Measurements from ENCODE around the gene LRCOL1.

GRCh38 chr12:132602572-132603239 is 7.7 kb downstream of the LRCOL1 start:
- TF ChIP-seq, protein P1, sequence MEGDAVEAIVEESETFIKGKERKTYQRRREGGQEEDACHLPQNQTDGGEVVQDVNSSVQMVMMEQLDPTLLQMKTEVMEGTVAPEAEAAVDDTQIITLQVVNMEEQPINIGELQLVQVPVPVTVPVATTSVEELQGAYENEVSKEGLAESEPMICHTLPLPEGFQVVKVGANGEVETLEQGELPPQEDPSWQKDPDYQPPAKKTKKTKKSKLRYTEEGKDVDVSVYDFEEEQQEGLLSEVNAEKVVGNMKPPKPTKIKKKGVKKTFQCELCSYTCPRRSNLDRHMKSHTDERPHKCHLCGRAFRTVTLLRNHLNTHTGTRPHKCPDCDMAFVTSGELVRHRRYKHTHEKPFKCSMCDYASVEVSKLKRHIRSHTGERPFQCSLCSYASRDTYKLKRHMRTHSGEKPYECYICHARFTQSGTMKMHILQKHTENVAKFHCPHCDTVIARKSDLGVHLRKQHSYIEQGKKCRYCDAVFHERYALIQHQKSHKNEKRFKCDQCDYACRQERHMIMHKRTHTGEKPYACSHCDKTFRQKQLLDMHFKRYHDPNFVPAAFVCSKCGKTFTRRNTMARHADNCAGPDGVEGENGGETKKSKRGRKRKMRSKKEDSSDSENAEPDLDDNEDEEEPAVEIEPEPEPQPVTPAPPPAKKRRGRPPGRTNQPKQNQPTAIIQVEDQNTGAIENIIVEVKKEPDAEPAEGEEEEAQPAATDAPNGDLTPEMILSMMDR (IDR thresholded peaks at IDR 0.05 in 2 of 3, conservative IDR thresholded peaks at IDR 0.05 in 1 of 3; ENCODE audit: borderline replicate concordance in 1 of 3, insufficient read depth in 1 of 3, low read depth in 2 of 3, low read length in 2 of 3) = no peak
- TF ChIP-seq POLR2A (IDR thresholded peaks at IDR 0.05; ENCODE audit: borderline replicate concordance, extremely low read depth, insufficient read depth, insufficient read length) (no peak), EZH2 (IDR thresholded peaks at IDR 0.05) (no peak), SIN3A (IDR thresholded peaks at IDR 0.05; ENCODE audit: low read depth) (no peak), FOSL1 (IDR thresholded peaks at IDR 0.05; ENCODE audit: low read depth) (no peak), ZFX (IDR thresholded peaks at IDR 0.05) (no peak), POLR2AphosphoS5 (IDR thresholded peaks at IDR 0.05; ENCODE audit: low read depth, low read length) (no peak)
- TF ChIP-seq, protein P2, sequence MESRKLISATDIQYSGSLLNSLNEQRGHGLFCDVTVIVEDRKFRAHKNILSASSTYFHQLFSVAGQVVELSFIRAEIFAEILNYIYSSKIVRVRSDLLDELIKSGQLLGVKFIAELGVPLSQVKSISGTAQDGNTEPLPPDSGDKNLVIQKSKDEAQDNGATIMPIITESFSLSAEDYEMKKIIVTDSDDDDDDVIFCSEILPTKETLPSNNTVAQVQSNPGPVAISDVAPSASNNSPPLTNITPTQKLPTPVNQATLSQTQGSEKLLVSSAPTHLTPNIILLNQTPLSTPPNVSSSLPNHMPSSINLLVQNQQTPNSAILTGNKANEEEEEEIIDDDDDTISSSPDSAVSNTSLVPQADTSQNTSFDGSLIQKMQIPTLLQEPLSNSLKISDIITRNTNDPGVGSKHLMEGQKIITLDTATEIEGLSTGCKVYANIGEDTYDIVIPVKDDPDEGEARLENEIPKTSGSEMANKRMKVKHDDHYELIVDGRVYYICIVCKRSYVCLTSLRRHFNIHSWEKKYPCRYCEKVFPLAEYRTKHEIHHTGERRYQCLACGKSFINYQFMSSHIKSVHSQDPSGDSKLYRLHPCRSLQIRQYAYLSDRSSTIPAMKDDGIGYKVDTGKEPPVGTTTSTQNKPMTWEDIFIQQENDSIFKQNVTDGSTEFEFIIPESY (IDR thresholded peaks at IDR 0.05; ENCODE audit: extremely low read depth, insufficient replicate concordance, low read length) = no peak
